ENCODE data around the gene TEP1. TPM values are rescaled to one million over a fixed set of nuclear protein-coding genes. Genes with fewer than 3 reads are reported as not detected.

The TEP1 gene
- total RNA-seq, 2 experiments from 2014 or later: 14.3 to 17.4 TPM

DNA sequence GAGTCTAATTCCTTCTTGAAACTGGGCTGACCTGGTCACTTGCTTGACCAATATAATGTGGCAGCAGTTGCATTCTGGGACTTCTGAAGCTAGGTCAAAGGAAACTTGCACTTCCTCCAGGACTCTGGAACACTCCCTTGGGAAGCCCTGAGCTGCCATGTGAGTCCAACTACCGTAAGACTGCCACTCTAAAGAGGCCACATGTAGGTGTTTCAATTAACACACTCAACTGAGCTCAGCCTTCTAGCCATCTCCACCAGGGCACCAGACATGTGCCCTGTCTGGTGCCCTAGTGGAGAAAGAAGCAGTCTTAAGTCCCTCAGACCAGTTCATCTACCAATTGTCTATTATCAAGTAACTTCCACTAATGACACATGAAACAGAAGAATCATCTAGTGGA, 6.1 kb upstream of the TEP1 start:
- ChIA-PET CTCF (no interaction called here), POLR2A (no interaction called here)
- no peak overlapping the region for H3K27ac Mint-ChIP-seq
- intact Hi-C loops (cut with DNase I, micrococcal nuclease): loop anchor here in 1 of 2 experiments (5.0 kb wide), 2 partner anchors 82 to 113 kb away; no protein-coding TSS in a partner anchor
- no peak for ATAC-seq (ENCODE audit: poor library complexity)
- H3K4me1 ChIP-seq (ENCODE audit: insufficient read depth, low read length): peaks cover 7% of the 10 kb centered on the region
- H3K9me3 ChIP-seq (ENCODE audit: control insufficient read depth in 1 of 2, insufficient read depth in 1 of 2, low read length in 2 of 2): no peaks in the 10 kb centered on the region
- DNase-seq: no peak
- H3K4me1 Mint-ChIP-seq (ENCODE audit: low read depth): peaks cover 8% of the 10 kb centered on the region
- no peaks in the 10 kb centered on the region for H3K27me3 Mint-ChIP-seq
- H3K36me3 Mint-ChIP-seq (ENCODE audit: low read depth): no peaks in the 10 kb centered on the region
- no peak overlapping the region for H3K27ac ChIP-seq (ENCODE audit: low read depth in 1 of 2, low read length in 2 of 2)
- H3K4me3 ChIP-seq (ENCODE audit: low read length): no peak overlapping the region
- TF ChIP-seq, protein P1, sequence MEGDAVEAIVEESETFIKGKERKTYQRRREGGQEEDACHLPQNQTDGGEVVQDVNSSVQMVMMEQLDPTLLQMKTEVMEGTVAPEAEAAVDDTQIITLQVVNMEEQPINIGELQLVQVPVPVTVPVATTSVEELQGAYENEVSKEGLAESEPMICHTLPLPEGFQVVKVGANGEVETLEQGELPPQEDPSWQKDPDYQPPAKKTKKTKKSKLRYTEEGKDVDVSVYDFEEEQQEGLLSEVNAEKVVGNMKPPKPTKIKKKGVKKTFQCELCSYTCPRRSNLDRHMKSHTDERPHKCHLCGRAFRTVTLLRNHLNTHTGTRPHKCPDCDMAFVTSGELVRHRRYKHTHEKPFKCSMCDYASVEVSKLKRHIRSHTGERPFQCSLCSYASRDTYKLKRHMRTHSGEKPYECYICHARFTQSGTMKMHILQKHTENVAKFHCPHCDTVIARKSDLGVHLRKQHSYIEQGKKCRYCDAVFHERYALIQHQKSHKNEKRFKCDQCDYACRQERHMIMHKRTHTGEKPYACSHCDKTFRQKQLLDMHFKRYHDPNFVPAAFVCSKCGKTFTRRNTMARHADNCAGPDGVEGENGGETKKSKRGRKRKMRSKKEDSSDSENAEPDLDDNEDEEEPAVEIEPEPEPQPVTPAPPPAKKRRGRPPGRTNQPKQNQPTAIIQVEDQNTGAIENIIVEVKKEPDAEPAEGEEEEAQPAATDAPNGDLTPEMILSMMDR (IDR thresholded peaks at IDR 0.05): no peak
- no peaks in the 10 kb centered on the region for H3K9me3 Mint-ChIP-seq
- no peaks in the 10 kb centered on the region for H3K36me3 ChIP-seq (ENCODE audit: insufficient read depth, low read length)
- no peak overlapping the region for H3K4me3 Mint-ChIP-seq
- no peaks in the 10 kb centered on the region for H3K27me3 ChIP-seq (ENCODE audit: control insufficient read depth in 1 of 2, insufficient read depth in 2 of 2, low read length in 2 of 2)

DNA sequence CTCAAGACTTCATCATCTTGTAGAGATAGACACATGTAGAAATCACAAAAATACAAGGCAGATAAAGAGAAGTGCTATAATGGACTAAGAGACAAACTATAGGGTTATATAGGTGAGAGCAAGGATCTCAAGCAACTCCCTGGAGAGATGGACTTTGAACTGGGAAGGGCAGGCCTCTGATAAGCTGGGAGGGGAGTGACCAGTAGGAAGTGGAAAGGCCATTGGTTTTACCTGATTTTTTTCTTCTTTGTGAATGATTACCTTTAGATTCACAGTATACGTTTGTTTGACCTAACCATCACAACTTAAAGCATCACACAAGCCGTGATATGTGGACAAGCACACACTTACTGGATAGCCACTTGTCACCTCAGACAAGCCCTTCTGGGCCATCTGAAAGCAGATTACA, 5.2 kb upstream of the TEP1 start:
- Mint-ChIP-seq H3K27me3 (no peaks in the 10 kb centered on the region), H3K9me3 (no peaks in the 10 kb centered on the region), H3K4me1 (ENCODE audit: low read depth) (peaks cover 17% of the 10 kb centered on the region), H3K4me3 (no peak overlapping the region), H3K27ac (no peak overlapping the region), H3K36me3 (ENCODE audit: low read depth) (peaks cover 3% of the 10 kb centered on the region)
- no peaks in the 10 kb centered on the region for H3K9me3 ChIP-seq (ENCODE audit: control insufficient read depth in 1 of 2, insufficient read depth in 1 of 2, low read length in 2 of 2)
- POLR2A ChIA-PET: no interaction called here
- intact Hi-C loops (cut with DNase I, micrococcal nuclease): loop anchor here in 1 of 2 experiments (5.0 kb wide), 2 partner anchors 81 to 114 kb away; no protein-coding TSS in a partner anchor
- no peaks in the 10 kb centered on the region for H3K27me3 ChIP-seq (ENCODE audit: control insufficient read depth in 1 of 2, insufficient read depth in 2 of 2, low read length in 2 of 2)
- H3K36me3 ChIP-seq (ENCODE audit: insufficient read depth, low read length): no peaks in the 10 kb centered on the region
- no peak overlapping the region for H3K4me3 ChIP-seq (ENCODE audit: low read length)
- CTCF ChIA-PET: no interaction called here
- peaks cover 14% of the 10 kb centered on the region for H3K4me1 ChIP-seq (ENCODE audit: insufficient read depth, low read length)
- DNase-seq: no peak
- H3K27ac ChIP-seq (ENCODE audit: low read depth in 1 of 2, low read length in 2 of 2): no peak overlapping the region
- ATAC-seq (ENCODE audit: poor library complexity): no peak
- TF ChIP-seq, protein P1 (IDR thresholded peaks at IDR 0.05): no peak

DNA sequence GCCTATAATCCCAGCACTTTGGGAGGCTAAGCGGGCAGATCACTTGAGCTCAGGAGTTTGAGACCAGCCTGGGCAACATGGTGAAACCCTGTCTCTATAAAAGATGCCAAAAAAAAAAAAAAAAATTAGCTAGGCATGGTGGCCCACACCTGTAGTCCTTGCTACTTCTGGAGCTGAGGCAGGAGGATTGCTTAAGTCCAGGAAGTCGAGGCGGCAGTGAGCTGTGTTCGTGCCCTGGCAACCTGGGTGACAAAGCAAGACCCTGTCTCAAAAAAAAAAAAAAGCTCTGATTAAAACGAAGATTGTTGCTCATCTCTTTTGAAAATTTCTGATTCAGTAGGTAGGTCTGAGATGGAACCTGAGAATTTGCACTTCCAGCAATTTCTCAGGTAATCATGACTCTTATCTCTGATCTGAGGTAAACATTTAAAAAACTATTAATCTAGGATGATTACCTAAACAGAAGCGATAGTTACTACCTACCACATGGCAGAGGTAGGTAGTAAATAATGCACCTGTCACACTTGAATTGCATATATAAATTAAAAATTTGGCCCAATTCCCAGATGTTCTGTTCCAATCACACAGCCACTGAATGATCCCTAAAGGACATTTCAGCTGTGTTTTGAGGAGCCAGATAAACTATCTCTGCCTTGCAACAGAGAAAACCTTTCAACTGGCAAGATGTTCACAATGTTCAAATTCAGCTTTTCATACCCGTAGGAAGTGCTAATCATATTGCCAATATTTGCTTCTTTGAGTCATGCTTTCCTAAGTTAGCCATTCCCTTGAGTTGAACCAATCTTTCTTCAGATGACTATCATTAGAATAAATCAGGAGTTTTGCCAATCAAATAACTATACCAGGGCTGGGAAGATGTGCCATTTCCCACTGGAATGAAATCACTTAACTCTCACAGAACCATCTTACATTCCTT, 4.2 kb upstream of the TEP1 start:
- Histone ChIP-seq H3K27ac (ENCODE audit: low read depth in 1 of 2, low read length in 2 of 2) (no peak overlapping the region), H3K9me3 (ENCODE audit: control insufficient read depth in 1 of 2, insufficient read depth in 1 of 2, low read length in 2 of 2) (no peaks in the 10 kb centered on the region), H3K4me3 (ENCODE audit: low read length) (no peak overlapping the region), H3K27me3 (ENCODE audit: control insufficient read depth in 1 of 2, insufficient read depth in 2 of 2, low read length in 2 of 2) (no peaks in the 10 kb centered on the region), H3K36me3 (ENCODE audit: insufficient read depth, low read length) (no peaks in the 10 kb centered on the region), H3K4me1 (ENCODE audit: insufficient read depth, low read length) (peaks cover 14% of the 10 kb centered on the region)
- Mint-ChIP-seq H3K27ac (no peak overlapping the region), H3K36me3 (ENCODE audit: low read depth) (peaks cover 3% of the 10 kb centered on the region), H3K4me3 (no peak overlapping the region), H3K27me3 (no peaks in the 10 kb centered on the region), H3K4me1 (ENCODE audit: low read depth) (peaks cover 24% of the 10 kb centered on the region), H3K9me3 (no peaks in the 10 kb centered on the region)
- ChIA-PET POLR2A (interaction anchor here (0.9 kb wide), 1 partner anchor 12 kb away, joined by 3 read pairs; no protein-coding TSS in a partner anchor), CTCF (no interaction called here)
- DNase-seq (no peak), ATAC-seq (ENCODE audit: poor library complexity) (no peak)
- TF ChIP-seq, protein P1 (IDR thresholded peaks at IDR 0.05): no peak
- intact Hi-C loops (cut with DNase I, micrococcal nuclease): loop anchor here in 1 of 2 experiments (5.0 kb wide), 2 partner anchors 80 to 115 kb away; no protein-coding TSS in a partner anchor

Measured in CD4-positive, alpha-beta T cell (primary cell).